ENCODE measurements around the gene VSTM2L. TPM values are rescaled to one million over a fixed set of nuclear protein-coding genes. Genes with fewer than 3 reads are reported as not detected.

VSTM2L gene
- total RNA-seq, 1 experiment from 2014 or later, result 0.71 TPM

DNA sequence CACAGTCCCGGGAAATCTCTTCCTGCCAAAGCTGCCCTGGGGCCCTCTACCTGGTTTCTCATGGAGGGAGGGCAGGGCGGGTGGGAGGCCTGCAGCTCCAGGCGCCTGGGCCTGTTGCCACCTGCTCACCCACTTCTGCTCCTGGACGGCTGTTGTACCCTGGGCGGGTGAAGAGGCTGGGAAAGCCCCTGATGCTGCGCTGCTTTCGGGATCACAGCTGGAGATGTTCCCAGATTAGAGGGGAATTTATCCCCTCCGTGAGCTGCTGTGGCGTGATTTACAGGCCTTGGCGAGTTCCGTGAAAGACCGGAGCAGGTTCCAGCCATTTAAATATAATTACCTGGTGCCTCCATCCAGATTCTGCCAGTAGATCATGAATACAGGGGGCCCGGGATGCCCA, 12.3 kb upstream of the VSTM2L start:
- CTCF ChIA-PET, result interaction anchor here (0.5 kb wide), 1 partner anchor 1064 kb away, joined by 5 read pairs; no protein-coding TSS in a partner anchor
- H3K36me3 Mint-ChIP-seq (ENCODE audit: insufficient read depth, unreplicated experiment), result no peaks in the 10 kb centered on the region
- intact Hi-C loops (cut with micrococcal nuclease; ENCODE audit: unreplicated experiment), result no loop called here
- no peaks in the 10 kb centered on the region for H3K9me3 Mint-ChIP-seq (ENCODE audit: low read depth, unreplicated experiment)
- no peak overlapping the region for H3K4me3 Mint-ChIP-seq (ENCODE audit: low read depth, unreplicated experiment)
- no TSS peak for BruUV-seq (replicated peaks)
- no peaks in the 10 kb centered on the region for H3K4me1 Mint-ChIP-seq (ENCODE audit: low read depth, unreplicated experiment)
- H3K27me3 Mint-ChIP-seq (ENCODE audit: unreplicated experiment), result peaks cover 59% of the 10 kb centered on the region
- no peak overlapping the region for H3K27ac Mint-ChIP-seq (ENCODE audit: unreplicated experiment)
- no peak for DNase-seq
- no peak for TF ChIP-seq CTCF (IDR thresholded peaks at IDR 0.05; ENCODE audit: unreplicated experiment)

DNA sequence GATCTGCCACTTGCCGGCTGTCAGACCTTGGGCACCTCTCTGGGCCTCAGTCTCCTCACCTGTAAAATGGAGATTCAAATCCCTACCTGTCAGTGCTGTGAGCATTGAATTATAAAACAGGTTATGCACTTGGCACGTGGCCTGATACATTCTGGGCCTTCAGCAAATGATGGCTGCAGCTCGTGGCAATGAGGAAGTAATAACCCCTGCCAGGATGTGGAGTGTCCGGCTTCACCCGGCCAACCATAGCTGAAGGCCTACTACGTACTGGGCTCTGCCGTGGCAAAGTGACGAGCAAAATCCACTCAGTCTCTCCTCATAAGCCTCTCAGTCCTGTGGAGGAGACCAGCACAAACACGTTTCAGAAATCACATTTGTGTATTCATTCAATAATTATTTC, 10.9 kb upstream of the VSTM2L start:
- no TSS peak for BruUV-seq (replicated peaks)
- TF ChIP-seq CTCF (IDR thresholded peaks at IDR 0.05; ENCODE audit: unreplicated experiment), result no peak
- CTCF ChIA-PET, result no interaction called here
- no peak overlapping the region for H3K4me3 Mint-ChIP-seq (ENCODE audit: low read depth, unreplicated experiment)
- no peaks in the 10 kb centered on the region for H3K9me3 Mint-ChIP-seq (ENCODE audit: low read depth, unreplicated experiment)
- no peaks in the 10 kb centered on the region for H3K36me3 Mint-ChIP-seq (ENCODE audit: insufficient read depth, unreplicated experiment)
- no peak for DNase-seq
- peaks cover 57% of the 10 kb centered on the region for H3K27me3 Mint-ChIP-seq (ENCODE audit: unreplicated experiment)
- no peaks in the 10 kb centered on the region for H3K4me1 Mint-ChIP-seq (ENCODE audit: low read depth, unreplicated experiment)
- no peak overlapping the region for H3K27ac Mint-ChIP-seq (ENCODE audit: unreplicated experiment)
- intact Hi-C loops (cut with micrococcal nuclease; ENCODE audit: unreplicated experiment), result no loop called here

DNA sequence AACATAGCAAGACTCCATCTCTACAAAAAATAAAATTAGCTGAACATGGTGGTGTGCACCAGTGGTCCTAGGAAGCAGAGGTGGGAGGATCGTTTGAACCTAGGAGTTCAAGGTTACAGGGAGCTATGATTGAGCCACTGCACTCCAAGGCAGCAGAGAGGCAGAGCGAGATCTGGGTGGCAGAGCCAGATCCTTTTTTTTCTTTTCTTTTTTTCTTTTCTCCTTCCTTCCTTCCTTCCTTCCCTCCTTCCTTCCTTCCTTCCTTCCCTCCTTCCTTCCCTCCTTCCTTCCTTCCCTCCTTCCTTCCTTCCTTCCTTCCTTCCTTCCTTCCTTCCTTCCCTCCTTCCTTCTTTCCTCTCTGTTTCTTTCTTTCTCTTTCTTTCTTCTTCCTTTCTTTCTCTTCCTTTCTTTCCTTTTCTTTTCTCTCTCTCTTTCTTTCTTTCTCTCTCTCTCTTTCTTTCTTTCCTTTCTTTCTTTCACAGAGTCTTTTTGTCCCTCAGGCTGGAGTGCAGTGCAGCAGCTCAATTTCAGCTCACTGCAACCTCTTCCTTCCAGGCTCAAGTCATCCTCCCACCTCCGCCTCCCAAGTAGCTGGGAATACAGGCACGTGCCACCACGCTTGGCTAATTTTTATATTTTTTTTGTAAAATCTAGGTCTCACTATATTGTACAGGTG, 9.2 kb upstream of the VSTM2L start:
- no TSS peak for BruUV-seq (replicated peaks)
- H3K36me3 Mint-ChIP-seq (ENCODE audit: insufficient read depth, unreplicated experiment), result no peaks in the 10 kb centered on the region
- H3K9me3 Mint-ChIP-seq (ENCODE audit: low read depth, unreplicated experiment), result no peaks in the 10 kb centered on the region
- H3K27me3 Mint-ChIP-seq (ENCODE audit: unreplicated experiment), result peaks cover 56% of the 10 kb centered on the region
- H3K27ac Mint-ChIP-seq (ENCODE audit: unreplicated experiment), result no peak overlapping the region
- H3K4me1 Mint-ChIP-seq (ENCODE audit: low read depth, unreplicated experiment), result no peaks in the 10 kb centered on the region
- no peak for DNase-seq
- H3K4me3 Mint-ChIP-seq (ENCODE audit: low read depth, unreplicated experiment), result no peak overlapping the region
- TF ChIP-seq CTCF (IDR thresholded peaks at IDR 0.05; ENCODE audit: unreplicated experiment), result no peak
- CTCF ChIA-PET, result interaction anchor here (0.6 kb wide), 2 partner anchors 46 to 252 kb away, joined by 4 to 15 read pairs; no protein-coding TSS in a partner anchor
- intact Hi-C loops (cut with micrococcal nuclease; ENCODE audit: unreplicated experiment), result no loop called here

DNA sequence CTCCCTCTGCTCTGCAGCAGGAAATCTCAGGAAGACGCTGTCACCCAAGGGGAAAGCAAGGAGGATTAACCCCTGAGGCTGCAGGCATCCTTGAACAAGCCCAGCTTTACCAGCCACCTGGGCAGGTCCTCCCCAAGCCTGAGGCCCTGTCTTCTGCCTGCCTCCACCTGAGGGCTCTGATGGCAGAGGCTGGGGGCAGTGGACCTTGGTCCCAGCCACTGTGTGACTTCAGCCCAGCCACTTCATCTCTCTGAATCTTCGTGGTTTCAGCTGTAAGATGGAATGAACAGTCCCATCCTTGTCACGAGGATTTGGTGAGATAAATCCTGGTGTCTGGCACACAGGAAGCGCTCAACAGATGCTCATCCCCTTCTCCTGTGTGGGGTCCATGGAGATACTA, 8.5 kb upstream of the VSTM2L start:
- Mint-ChIP-seq H3K4me1 (ENCODE audit: low read depth, unreplicated experiment) (no peaks in the 10 kb centered on the region), H3K4me3 (ENCODE audit: low read depth, unreplicated experiment) (no peak overlapping the region), H3K36me3 (ENCODE audit: insufficient read depth, unreplicated experiment) (no peaks in the 10 kb centered on the region), H3K9me3 (ENCODE audit: low read depth, unreplicated experiment) (no peaks in the 10 kb centered on the region), H3K27me3 (ENCODE audit: unreplicated experiment) (peaks cover 62% of the 10 kb centered on the region), H3K27ac (ENCODE audit: unreplicated experiment) (no peak overlapping the region)
- no peak for TF ChIP-seq CTCF (IDR thresholded peaks at IDR 0.05; ENCODE audit: unreplicated experiment)
- intact Hi-C loops (cut with micrococcal nuclease; ENCODE audit: unreplicated experiment), result no loop called here
- BruUV-seq (replicated peaks), result no TSS peak
- no peak for DNase-seq
- CTCF ChIA-PET, result no interaction called here
